Gastrocnemius medialis (tissue), 4 donors: ENCODE results near the gene IQCB1. TPM values are rescaled to one million over a fixed set of nuclear protein-coding genes. Genes with fewer than 3 reads are reported as not detected.

Source experiments
- ATAC-seq, 2 donors: fragments of 150-250 bp; one replicate each; pipeline ENCODE4 v1.9.1; 2016
- DNase-seq, 2 donors: peaks; one replicate each; pipeline ENCODE4 v3.0.0-alpha.2; 2019
- H3K27ac ChIP-seq, 4 donors: fragments of 200-600 bp; sonication (generic); 1 replicate in 1 of 4; 2 replicates in 3 of 4; pipeline ENCODE4 v1.5.1; 2016 to 2018; ENCODE audit warnings: mild to moderate bottlenecking in 2 of 4, moderate library complexity in 1 of 4
- H3K27me3 ChIP-seq, 3 donors: fragments of 200-600 bp; sonication (generic) in 2 of 3; 1 replicate in 1 of 3; 2 replicates in 2 of 3; pipeline versions ENCODE4 v1.5.1 to v1.6.0; 2016 to 2019; ENCODE audit warnings: mild to moderate bottlenecking in 1 of 3, moderate library complexity in 1 of 3
- H3K36me3 ChIP-seq, 2 donors: fragments of 200-600 bp; sonication (generic) in 1 of 2; one replicate each; pipeline ENCODE4 v1.5.1; 2017 to 2018
- H3K4me1 ChIP-seq, 2 donors: fragments of 200-600 bp; sonication (generic) in 1 of 2; one replicate each; pipeline ENCODE4 v1.5.1; 2016 to 2017; ENCODE audit warnings: mild to moderate bottlenecking in 2 of 2
- H3K4me3 ChIP-seq, 4 donors: fragments of 200-600 bp; sonication (generic) in 3 of 4; 1 replicate in 1 of 4; 2 replicates in 3 of 4; pipeline ENCODE4 v1.5.1; 2016 to 2019; ENCODE audit warnings: mild to moderate bottlenecking in 2 of 4
- H3K9me3 ChIP-seq, 3 donors: fragments of 200-600 bp; sonication (generic) in 2 of 3; 1 replicate in 1 of 3; 2 replicates in 2 of 3; pipeline ENCODE4 v1.5.1; 2016 to 2019
- CTCF ChIP-seq, 5 experiments: fragments of 450-650 bp in 3 of 5; fragments of 200-600 bp in 2 of 5; sonication (generic) in 2 of 5; IDR thresholded peaks in 4 of 5; conservative IDR thresholded peaks in 1 of 5; 1 replicate in 4 of 5; 2 replicates in 1 of 5; pipeline ENCODE4 v1.5.1; 2016 to 2019; ENCODE audit warnings: antibody characterized with exemption in 5 of 5, mild to moderate bottlenecking in 3 of 5, moderate library complexity in 3 of 5
- POLR2A ChIP-seq, 2 donors: fragments of 450-650 bp; IDR thresholded peaks; one replicate each; pipeline ENCODE4 v1.6.1; 2017; ENCODE audit warnings: antibody characterized with exemption in 2 of 2, mild to moderate bottlenecking in 2 of 2, moderate library complexity in 2 of 2
- in situ Hi-C, 4 donors: fragments of 200-750 bp; cut with MboI; loops; one replicate each; pipeline versions ENCODE4 v1.15.0 to v1.8.0; 2017; ENCODE audit warnings: low sequenced_read_pairs in 4 of 4
- intact Hi-C: fragments of 100-400 bp; cut with DNase I; formaldehyde crosslinking; loops from one replicate; pipeline ENCODE4 v1.15.1; 2023; ENCODE audit warnings: low total_unique reads
- total RNA-seq, 4 donors: library from RNA; depleted of rRNA; stranded (reverse); fragments of >200 nt; gene quantifications; one replicate each; pipeline versions ENCODE4 v1.1.0 to v1.2.3, GENCODE V29; 2016

The IQCB1 gene
- total RNA-seq, 4 donors from 2014 or later = 8.8 to 14.0 (median 11.8) TPM

GRCh38 chr3:121821421-121822199 lies 13.2 kb downstream of the IQCB1 start:
- TF ChIP-seq POLR2A (IDR thresholded peaks at IDR 0.05) = no peak
- no peak for TF ChIP-seq CTCF (IDR thresholded peaks at IDR 0.05 in 4 of 5, conservative IDR thresholded peaks at IDR 0.05 in 1 of 5)
- Histone ChIP-seq H3K4me1 (peaks cover 11 to 23% of the 10 kb centered on the region in 2 donors), H3K36me3 (peaks cover 0 to 69% of the 10 kb centered on the region in 2 donors), H3K27me3 (no peaks in the 10 kb centered on the region), H3K4me3 (no peak overlapping the region), H3K27ac (no peak overlapping the region), H3K9me3 (no peaks in the 10 kb centered on the region)
- in situ Hi-C loops (loop anchor here in 1 of 4 donors (25.0 kb wide), 1 partner anchor 109 kb away; no protein-coding TSS in a partner anchor), intact Hi-C loops (no loop called here)
- ATAC-seq (no peak), DNase-seq (no peak)

GRCh38 chr3:121819236-121819635 lies 15.6 kb downstream of the IQCB1 start:
- no peak for DNase-seq
- in situ Hi-C loops (loop anchor here in 1 of 4 donors (25.0 kb wide), 1 partner anchor 107 kb away; no protein-coding TSS in a partner anchor), intact Hi-C loops (no loop called here)
- H3K4me3 ChIP-seq = no peak overlapping the region
- no peaks in the 10 kb centered on the region for H3K9me3 ChIP-seq
- peaks cover 11 to 23% of the 10 kb centered on the region in 2 donors for H3K4me1 ChIP-seq
- no peaks in the 10 kb centered on the region for H3K27me3 ChIP-seq
- ATAC-seq = no peak
- H3K27ac ChIP-seq = no peak overlapping the region
- peaks cover 0 to 48% of the 10 kb centered on the region in 2 donors for H3K36me3 ChIP-seq
- TF ChIP-seq CTCF (IDR thresholded peaks at IDR 0.05 in 4 of 5, conservative IDR thresholded peaks at IDR 0.05 in 1 of 5) = no peak
- TF ChIP-seq POLR2A (IDR thresholded peaks at IDR 0.05) = no peak

- Histone ChIP-seq H3K36me3 (peaks cover 0 to 41% of the 10 kb centered on the region in 2 donors), H3K27ac (peak overlapping the region in 1 of 4 donors; percentile 35), H3K27me3 (no peaks in the 10 kb centered on the region), H3K9me3 (no peaks in the 10 kb centered on the region), H3K4me3 (no peak overlapping the region), H3K4me1 (peaks cover 11 to 23% of the 10 kb centered on the region in 2 donors)
- DNase-seq = no peak
- in situ Hi-C loops = loop anchor here in 1 of 4 donors (25.0 kb wide), 1 partner anchor 106 kb away; no protein-coding TSS in a partner anchor
- ATAC-seq = no peak
- intact Hi-C loops = no loop called here
- TF ChIP-seq CTCF (IDR thresholded peaks at IDR 0.05 in 4 of 5, conservative IDR thresholded peaks at IDR 0.05 in 1 of 5) (no peak), POLR2A (IDR thresholded peaks at IDR 0.05) (no peak)
Observed at GRCh38 chr3:121818578-121818977, 16.3 kb downstream of the IQCB1 start.

GRCh38 chr3:121817753-121818152 lies 17.1 kb downstream of the IQCB1 start:
- H3K4me3 ChIP-seq = no peak overlapping the region
- no peak for DNase-seq
- intact Hi-C loops (no loop called here), in situ Hi-C loops (loop anchor here in 1 of 4 donors (25.0 kb wide), 1 partner anchor 105 kb away; no protein-coding TSS in a partner anchor)
- no peaks in the 10 kb centered on the region for H3K9me3 ChIP-seq
- TF ChIP-seq POLR2A (IDR thresholded peaks at IDR 0.05) (no peak), CTCF (IDR thresholded peaks at IDR 0.05 in 4 of 5, conservative IDR thresholded peaks at IDR 0.05 in 1 of 5) (no peak)
- H3K27me3 ChIP-seq = no peaks in the 10 kb centered on the region
- H3K27ac ChIP-seq = peak overlapping the region in 1 of 4 donors; percentile 35
- H3K36me3 ChIP-seq = peaks cover 0 to 33% of the 10 kb centered on the region in 2 donors
- H3K4me1 ChIP-seq = peaks cover 11 to 23% of the 10 kb centered on the region in 2 donors
- no peak for ATAC-seq
